H9 (cell line): Measurements from ENCODE around the gene MAP7D3. TPM values are rescaled to one million over a fixed set of nuclear protein-coding genes. Genes with fewer than 3 reads are reported as not detected.

Experiments used
- DNase-seq: peaks from one replicate; pipeline ENCODE4 v3.0.0-alpha.2; 2017
- H2AFZ ChIP-seq: one replicate; pipeline ENCODE4 v1.6.1; 2013; ENCODE audit warnings: mild to moderate bottlenecking, low read length, control low read depth, moderate library complexity
- H2AK5ac ChIP-seq: 2 replicates; pipeline ENCODE4 v1.6.1; 2013; ENCODE audit warnings: low read length, control low read depth, mixed read lengths; ENCODE audit not compliant: insufficient read length
- H2BK120ac ChIP-seq: one replicate; pipeline ENCODE4 v1.6.1; 2013; ENCODE audit warnings: low read depth, mild to moderate bottlenecking, low read length, control low read depth, inconsistent platforms; ENCODE audit not compliant: poor library complexity, severe bottlenecking
- H2BK12ac ChIP-seq: 2 replicates; pipeline ENCODE4 v1.6.1; 2013; ENCODE audit warnings: low read length, control low read depth, mixed read lengths, low read depth; ENCODE audit not compliant: insufficient read length
- H2BK15ac ChIP-seq: 2 replicates; pipeline ENCODE4 v1.6.1; 2013; ENCODE audit warnings: low read depth, low read length, control low read depth
- H2BK20ac ChIP-seq: one replicate; pipeline ENCODE4 v1.6.1; 2013; ENCODE audit warnings: low read depth, mild to moderate bottlenecking, low read length, control low read depth, inconsistent platforms; ENCODE audit not compliant: poor library complexity, severe bottlenecking
- H2BK5ac ChIP-seq: 2 replicates; pipeline ENCODE4 v1.6.1; 2013; ENCODE audit warnings: low read length, control low read depth, mixed read lengths; ENCODE audit not compliant: insufficient read length
- H3K14ac ChIP-seq: 2 replicates; pipeline ENCODE4 v1.6.1; 2013; ENCODE audit warnings: low read length, control low read depth; ENCODE audit not compliant: insufficient read depth
- H3K18ac ChIP-seq: 2 replicates; pipeline ENCODE4 v1.6.1; 2013; ENCODE audit warnings: low read depth, mild to moderate bottlenecking, mixed read lengths, low read length, control low read depth; ENCODE audit not compliant: insufficient read length
- H3K23ac ChIP-seq: 2 replicates; pipeline ENCODE4 v1.6.1; 2013; ENCODE audit warnings: low read length, control low read depth, mixed read lengths, low read depth; ENCODE audit not compliant: insufficient read length
- H3K23me2 ChIP-seq: 2 replicates; pipeline ENCODE4 v1.6.1; 2013; ENCODE audit warnings: low read depth, mild to moderate bottlenecking, mixed read lengths, low read length, control low read depth; ENCODE audit not compliant: insufficient read length, poor library complexity, severe bottlenecking
- H3K27ac ChIP-seq: 2 replicates; pipeline ENCODE4 v1.5.1; 2013; ENCODE audit warnings: low read length, control low read depth, mixed read lengths, low read depth; ENCODE audit not compliant: insufficient read length
- H3K27me3 ChIP-seq: 2 replicates; pipeline ENCODE4 v1.6.1; 2013; ENCODE audit warnings: low read length, control low read depth, inconsistent platforms; ENCODE audit not compliant: insufficient read depth
- H3K4ac ChIP-seq: 2 replicates; pipeline ENCODE4 v1.6.1; 2013; ENCODE audit warnings: low read depth, mild to moderate bottlenecking, control low read depth, inconsistent platforms, low read length, moderate library complexity
- H3K4me1 ChIP-seq: 2 replicates; pipeline ENCODE4 v1.6.1; 2013; ENCODE audit warnings: low read length, control low read depth, inconsistent platforms; ENCODE audit not compliant: insufficient read depth
- H3K4me2 ChIP-seq: 2 replicates; pipeline ENCODE4 v1.6.1; 2013; ENCODE audit warnings: low read length, control low read depth, mixed read lengths; ENCODE audit not compliant: insufficient read length, insufficient read depth
- H3K56ac ChIP-seq: 2 replicates; pipeline ENCODE4 v1.6.1; 2013; ENCODE audit warnings: low read depth, mild to moderate bottlenecking, mixed read lengths, low read length, control low read depth; ENCODE audit not compliant: insufficient read length
- H3K79me1 ChIP-seq: 2 replicates; pipeline ENCODE4 v1.6.1; 2013; ENCODE audit warnings: low read depth, mild to moderate bottlenecking, moderate library complexity, low read length, control low read depth, inconsistent platforms; ENCODE audit not compliant: insufficient read depth, poor library complexity, severe bottlenecking
- H3K79me2 ChIP-seq: 2 replicates; pipeline ENCODE4 v1.6.1; 2013; ENCODE audit warnings: low read length, control low read depth, inconsistent platforms; ENCODE audit not compliant: insufficient read depth
- H3K9ac ChIP-seq: 2 replicates; pipeline ENCODE4 v1.6.1; 2013; ENCODE audit warnings: low read length, control low read depth, mixed read lengths; ENCODE audit not compliant: insufficient read length; ENCODE audit errors: extremely low read depth
- H3K9me3 ChIP-seq: one replicate; pipeline ENCODE4 v1.6.1; 2013; ENCODE audit warnings: low read depth, low read length, inconsistent platforms; ENCODE audit not compliant: control insufficient read depth
- H3T11ph ChIP-seq: one replicate; pipeline ENCODE4 v1.6.1; 2013; ENCODE audit warnings: mild to moderate bottlenecking, low read length, control low read depth, inconsistent platforms
- H4K20me1 ChIP-seq: one replicate; pipeline ENCODE4 v1.6.1; 2013; ENCODE audit not compliant: control insufficient read depth, insufficient read length, insufficient read depth
- H4K5ac ChIP-seq: 2 replicates; pipeline ENCODE4 v1.6.1; 2013; ENCODE audit warnings: low read depth, mild to moderate bottlenecking, mixed read lengths, low read length, control low read depth; ENCODE audit not compliant: insufficient read length
- H4K8ac ChIP-seq: replicated peaks from 2 replicates; pipeline ENCODE4 v1.6.1; 2013; ENCODE audit warnings: low read length, control low read depth, mixed read lengths, low read depth; ENCODE audit not compliant: insufficient read length
- H4K91ac ChIP-seq: 2 replicates; pipeline ENCODE4 v1.6.1; 2013; ENCODE audit warnings: low read depth, mild to moderate bottlenecking, moderate library complexity, mixed read lengths, low read length, control low read depth; ENCODE audit not compliant: insufficient read length
- H3K27ac Mint-ChIP-seq, 3 experiments: 2 replicates in 2 of 3; 3 replicates in 1 of 3; pipeline ENCODE4 v1.8.0; 2020 to 2021; ENCODE audit warnings: mixed read lengths in 3 of 3, mild to moderate bottlenecking in 1 of 3, moderate library complexity in 1 of 3
- H3K27me3 Mint-ChIP-seq: 2 replicates; pipeline ENCODE4 v1.8.0; 2021; ENCODE audit warnings: low read depth, mild to moderate bottlenecking, moderate library complexity, mixed read lengths
- H3K36me3 Mint-ChIP-seq, 3 experiments: 2 replicates in 2 of 3; 3 replicates in 1 of 3; pipeline ENCODE4 v1.8.0; 2020 to 2021; ENCODE audit warnings: low read depth in 3 of 3, mixed read lengths in 3 of 3; ENCODE audit not compliant: insufficient read depth in 1 of 3
- H3K4me1 Mint-ChIP-seq, 2 experiments: 2 replicates each; pipeline ENCODE4 v1.8.0; 2020; ENCODE audit warnings: mixed read lengths in 2 of 2
- H3K4me3 Mint-ChIP-seq, 2 experiments: 2 replicates in 1 of 2; 3 replicates in 1 of 2; pipeline ENCODE4 v1.8.0; 2020 to 2021; ENCODE audit warnings: mild to moderate bottlenecking in 2 of 2, mixed read lengths in 2 of 2, moderate library complexity in 1 of 2
- H3K9me3 Mint-ChIP-seq, 2 experiments: 2 replicates in 1 of 2; 3 replicates in 1 of 2; pipeline ENCODE4 v1.8.0; 2020; ENCODE audit warnings: mild to moderate bottlenecking in 2 of 2, mixed read lengths in 2 of 2, moderate library complexity in 1 of 2
- CTCF ChIP-seq: fragments of 200-600 bp; sonication (generic); conservative IDR thresholded peaks from 3 replicates; pipeline ENCODE4 v1.8.0; 2021; ENCODE audit warnings: antibody characterized with exemption, mild to moderate bottlenecking
- WGBS: extraction: QIAGEN DNeasy Blood & Tissue Kit; methylation state at CpG from one replicate; pipeline ENCODE4 v1.1.7; 2013; ENCODE audit warnings: missing lambda C conversion rate, low lambda C conversion rate, mixed read lengths; ENCODE audit not compliant: insufficient read length; ENCODE audit errors: extremely low coverage; 5-methylcytosine and 5-hydroxymethylcytosine counted together
- total RNA-seq: library from RNA; stranded (reverse); gene quantifications from 2 replicates; pipeline ENCODE4 v1.2.1, GENCODE V29; 2021

MAP7D3 gene
- total RNA-seq, 1 experiment from 2014 or later, result 15.2 TPM

DNA sequence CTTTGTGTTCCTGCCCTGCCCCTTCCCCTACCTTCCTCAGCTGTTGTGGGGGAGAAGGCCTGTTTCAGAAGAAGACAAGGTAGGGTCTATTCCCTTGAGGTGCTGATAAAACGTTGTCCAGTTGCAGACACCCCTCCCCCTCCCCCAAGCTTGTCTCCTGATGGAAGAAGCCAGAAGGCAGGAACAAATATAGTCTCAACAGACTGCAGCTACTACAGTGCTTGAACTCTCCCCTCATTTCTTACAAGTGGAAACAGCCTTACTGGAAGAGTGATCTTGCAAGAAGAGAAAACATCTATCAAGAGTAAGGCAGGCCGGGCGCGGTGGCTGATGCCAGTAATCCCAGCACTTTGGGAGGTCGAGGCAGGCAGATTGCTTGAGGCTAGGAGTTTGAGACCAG lies 11.0 kb upstream of the MAP7D3 start:
- Mint-ChIP-seq H3K4me1 (peaks cover 7 to 20% of the 10 kb centered on the region in 2 experiments), H3K27ac (no peak overlapping the region), H3K9me3 (peaks cover 56 to 82% of the 10 kb centered on the region in 2 experiments), H3K27me3 (peaks cover 2% of the 10 kb centered on the region; the same call in 1 of the 2 replicates), H3K4me3 (no peak overlapping the region), H3K36me3 (peaks cover 0 to 2% (median 0%) of the 10 kb centered on the region in 3 experiments; a peak in 2 of 7 replicates)
- Histone ChIP-seq H3K9me3 (peaks cover 45% of the 10 kb centered on the region), H3K4ac (no peak overlapping the region), H3K14ac (no peak overlapping the region), H3K79me1 (no peaks in the 10 kb centered on the region), H3K56ac (no peak overlapping the region), H3K23me2 (no peaks in the 10 kb centered on the region), H3K9ac (no peak overlapping the region), H3K23ac (no peak overlapping the region), H3K27ac (no peak overlapping the region), H2AFZ (no peak overlapping the region), H2AK5ac (no peak overlapping the region), H3K4me1 (no peaks in the 10 kb centered on the region), H2BK15ac (no peak overlapping the region), H4K5ac (no peak overlapping the region), H3K27me3 (no peaks in the 10 kb centered on the region), H4K91ac (no peak overlapping the region), H3K4me2 (no peak overlapping the region), H3K18ac (no peak overlapping the region), H4K20me1 (no peaks in the 10 kb centered on the region), H2BK5ac (no peak overlapping the region), H2BK12ac (no peak overlapping the region), H3T11ph (no peak overlapping the region), H2BK20ac (no peak overlapping the region), H3K79me2 (no peaks in the 10 kb centered on the region), H4K8ac (no peak overlapping the region), H2BK120ac (no peak overlapping the region)
- DNase-seq, result no peak
- no peak for TF ChIP-seq CTCF
- WGBS, result no CpG with 5 or more reads among the region's 5 CpGs
